Activated CD4-positive, CD25-positive, alpha-beta regulatory T cell treated with anti-CD3 and anti-CD28 coated beads, Interleukin-2, amount 50 U/mL, for 24 hours (primary cell): ENCODE results near the gene GFRA1.
"Not testable (repeated sequence)": the region's sequence is repeated elsewhere in the genome, so short reads cannot be mapped to it uniquely, and the experiment has no call there.

Source experiments
- ATAC-seq, 2 donors: fragments of 150-1000 bp; cut with Tn5 transposase; one replicate each; pipeline ENCODE4 v1.10.0; 2021; ENCODE audit warnings: mild to moderate bottlenecking in 1 of 2, moderate library complexity in 1 of 2

Gene GFRA1

GRCh38 chr10:116056445-116057293 is 216.3 kb downstream of the GFRA1 start:
- no peak for ATAC-seq

GRCh38 chr10:116055917-116056252 is 217.1 kb downstream of the GFRA1 start:
- ATAC-seq: no peak

GRCh38 chr10:116055252-116055916 is 217.6 kb downstream of the GFRA1 start:
- no peak for ATAC-seq

GRCh38 chr10:116053910-116054309 is 219.1 kb downstream of the GFRA1 start:
- ATAC-seq: no peak

- ATAC-seq: not testable (repeated sequence)
Observed at GRCh38 chr10:116053009-116053730, 219.8 kb downstream of the GFRA1 start.

- ATAC-seq: not testable (repeated sequence)
Observed at GRCh38 chr10:116052522-116052921, 220.5 kb downstream of the GFRA1 start.

- no peak for ATAC-seq
Observed at GRCh38 chr10:116049974-116050304, 223.1 kb downstream of the GFRA1 start.

GRCh38 chr10:116049158-116049973 is 223.6 kb downstream of the GFRA1 start:
- ATAC-seq: peak in 1 of 2 donors; percentile 17

- no peak for ATAC-seq
Observed at GRCh38 chr10:116045366-116046356, 227.3 kb downstream of the GFRA1 start.

- ATAC-seq: no peak
Observed at GRCh38 chr10:116044801-116045248, 228.2 kb downstream of the GFRA1 start.

- no peak for ATAC-seq
Observed at GRCh38 chr10:116043861-116044260, 229.1 kb downstream of the GFRA1 start.

GRCh38 chr10:116043304-116043703 is 229.7 kb downstream of the GFRA1 start:
- no peak for ATAC-seq

- ATAC-seq: no peak
Observed at GRCh38 chr10:116041948-116042347, 231.1 kb downstream of the GFRA1 start.

- no peak for ATAC-seq
Observed at GRCh38 chr10:116039612-116040011, 233.4 kb downstream of the GFRA1 start.

- no peak for ATAC-seq
Observed at GRCh38 chr10:116038259-116038658, 234.7 kb downstream of the GFRA1 start.

- ATAC-seq: not testable (repeated sequence)
Observed at GRCh38 chr10:116035406-116035805, 237.6 kb downstream of the GFRA1 start.

GRCh38 chr10:116030576-116030975 is 242.4 kb downstream of the GFRA1 start:
- no peak for ATAC-seq

GRCh38 chr10:116029826-116030225 is 243.2 kb downstream of the GFRA1 start:
- no peak for ATAC-seq

GRCh38 chr10:116027355-116027754 is 245.7 kb downstream of the GFRA1 start:
- no peak for ATAC-seq

- ATAC-seq: no peak
Observed at GRCh38 chr10:116026725-116027124, 246.3 kb downstream of the GFRA1 start.

GRCh38 chr10:116026315-116026714 is 246.7 kb downstream of the GFRA1 start:
- no peak for ATAC-seq
